ENCODE results near the gene EEF1B2. TPM values are rescaled to one million over a fixed set of nuclear protein-coding genes. Genes with fewer than 3 reads are reported as not detected.
"Not testable (repeated sequence)": the region's sequence is repeated elsewhere in the genome, so short reads cannot be mapped to it uniquely, and the experiment has no call there.

EEF1B2 gene
- total RNA-seq: 257 TPM
- long read RNA-seq, transcript EEF1B2-201 (7 exons, 844 nt): minor isoform, 18 of 147 reads
- long read RNA-seq, transcript EEF1B2-202 (7 exons, 880 nt): minor isoform, 7 of 147 reads
- long read RNA-seq, transcript EEF1B2-203 (6 exons, 1,098 nt): major isoform, 118 of 147 reads
- long read RNA-seq, partial matches to known transcripts: 1 of 147 reads
- long read RNA-seq, other reads (novel, unspliced or antisense): 3 of 147 reads

- intact Hi-C loops (cut with DNase I): no loop called here
- ATAC-seq (ENCODE audit: poor library complexity): peak; percentile 96
These were observed at the start of gene EEF1B2, which contains the start of gene NDUFS1 for GRCh38 chr2:206159346-206160124. Gene EEF1B2, plus strand, starts transcription at chr2:206159895. Its CDS starts 85 bp downstream, at chr2:206159980. Gene NDUFS1, minus strand, starts transcription at chr2:206159444. Its CDS starts 5,766 bp downstream, at chr2:206153678.

GRCh38 chr2:206112108-206112507 is 47.6 kb upstream of the EEF1B2 start:
- no peak for DNase-seq
- ATAC-seq (ENCODE audit: poor library complexity): no peak
- intact Hi-C loops (cut with DNase I): no loop called here

More at GRCh38 chr2:206159346-206160124, at the start of gene EEF1B2, which contains the start of gene NDUFS1:
- peak; percentile 97 for DNase-seq

- ATAC-seq (ENCODE audit: poor library complexity) (no peak), DNase-seq (no peak)
- intact Hi-C loops (cut with DNase I): no loop called here
These were observed 46.7 kb upstream of the EEF1B2 start for GRCh38 chr2:206112846-206113547.

GRCh38 chr2:206115026-206115578 is 44.6 kb upstream of the EEF1B2 start:
- ATAC-seq (ENCODE audit: poor library complexity) (no peak), DNase-seq (no peak)
- intact Hi-C loops (cut with DNase I): no loop called here

GRCh38 chr2:206116278-206116677 is 43.4 kb upstream of the EEF1B2 start:
- no peak for ATAC-seq (ENCODE audit: poor library complexity)
- intact Hi-C loops (cut with DNase I): no loop called here

GRCh38 chr2:206122569-206122968 is 37.1 kb upstream of the EEF1B2 start:
- ATAC-seq (ENCODE audit: poor library complexity); DNase-seq; intact Hi-C loops (cut with DNase I): not testable (repeated sequence)

More at GRCh38 chr2:206116278-206116677, 43.4 kb upstream of the EEF1B2 start:
- DNase-seq: no peak

GRCh38 chr2:206125901-206126300 is 33.8 kb upstream of the EEF1B2 start:
- intact Hi-C loops (cut with DNase I): no loop called here
- DNase-seq: no peak
- no peak for ATAC-seq (ENCODE audit: poor library complexity)

- DNase-seq (no peak), ATAC-seq (ENCODE audit: poor library complexity) (no peak)
- intact Hi-C loops (cut with DNase I): no loop called here
These were observed 32.0 kb upstream of the EEF1B2 start for GRCh38 chr2:206127656-206128055.

GRCh38 chr2:206143451-206143850 is 16.2 kb upstream of the EEF1B2 start:
- ATAC-seq (ENCODE audit: poor library complexity) (no peak), DNase-seq (no peak)
- intact Hi-C loops (cut with DNase I): no loop called here

- intact Hi-C loops (cut with DNase I): no loop called here
- ATAC-seq (ENCODE audit: poor library complexity): no peak
- DNase-seq: no peak
These were observed 15.3 kb upstream of the EEF1B2 start for GRCh38 chr2:206144383-206144782.

- DNase-seq: no peak
- ATAC-seq (ENCODE audit: poor library complexity): peak; percentile 56
- intact Hi-C loops (cut with DNase I): no loop called here
These were observed 14.0 kb upstream of the EEF1B2 start for GRCh38 chr2:206145665-206146064.

GRCh38 chr2:206149330-206149729 is 10.4 kb upstream of the EEF1B2 start:
- no peak for ATAC-seq (ENCODE audit: poor library complexity)
- intact Hi-C loops (cut with DNase I): no loop called here
- no peak for DNase-seq

GRCh38 chr2:206150168-206150567 is 9.5 kb upstream of the EEF1B2 start:
- DNase-seq (no peak), ATAC-seq (ENCODE audit: poor library complexity) (no peak)
- intact Hi-C loops (cut with DNase I): no loop called here

GRCh38 chr2:206150631-206151030 is 9.1 kb upstream of the EEF1B2 start:
- no peak for ATAC-seq (ENCODE audit: poor library complexity)
- no peak for DNase-seq
- intact Hi-C loops (cut with DNase I): no loop called here

GRCh38 chr2:206154197-206154596 is 5.5 kb upstream of the EEF1B2 start:
- DNase-seq (no peak), ATAC-seq (ENCODE audit: poor library complexity) (peak; percentile 47)
- intact Hi-C loops (cut with DNase I): no loop called here

GRCh38 chr2:206157014-206157413 is 2.7 kb upstream of the EEF1B2 start:
- intact Hi-C loops (cut with DNase I); DNase-seq; ATAC-seq (ENCODE audit: poor library complexity): not testable (repeated sequence)

GRCh38 chr2:206158563-206159345 is 941 bp upstream of the EEF1B2 start:
- ATAC-seq (ENCODE audit: poor library complexity) (peak; percentile 26), DNase-seq (no peak)
- intact Hi-C loops (cut with DNase I): no loop called here

- DNase-seq (no peak), ATAC-seq (ENCODE audit: poor library complexity) (peak; percentile 55)
These were observed 571 bp downstream of the EEF1B2 start for GRCh38 chr2:206160125-206160806.

More at GRCh38 chr2:206160125-206160806, 571 bp downstream of the EEF1B2 start:
- intact Hi-C loops (cut with DNase I): no loop called here
